H1 (cell line): Measurements from ENCODE around the gene PHOSPHO2. TPM values are rescaled to one million over a fixed set of nuclear protein-coding genes. Genes with fewer than 3 reads are reported as not detected.

Experiments
- BACH1 ChIP-seq: IDR thresholded peaks from 2 replicates; pipeline ENCODE4 v1.6.1; 2012; ENCODE audit warnings: low read length, improper control_type of control experiment
- CHD1 ChIP-seq: IDR thresholded peaks from 2 replicates; pipeline ENCODE4 v1.6.1; 2012; ENCODE audit warnings: low read depth, low read length, improper control_type of control experiment
- CTBP2 ChIP-seq: IDR thresholded peaks from 2 replicates; pipeline ENCODE4 v1.7.0; 2011; ENCODE audit warnings: borderline replicate concordance, mild to moderate bottlenecking, moderate library complexity, mixed read lengths, low read length; ENCODE audit not compliant: insufficient read depth, insufficient read length
- HDAC2 ChIP-seq, 2 experiments: fragments of 300-600 bp in 1 of 2; sonication (generic) in 1 of 2; IDR thresholded peaks; 2 replicates each; pipeline ENCODE4 v1.6.1; 2011 to 2012; ENCODE audit warnings: low read depth in 2 of 2, low read length in 2 of 2, mild to moderate bottlenecking in 2 of 2, moderate library complexity in 2 of 2, borderline replicate concordance in 1 of 2, inconsistent platforms in 1 of 2
- polyA plus RNA-seq, 7 experiments: library from polyadenylated mRNA; depleted of rRNA in 3 of 7; stranded (reverse) in 5 of 7; unstranded in 2 of 7; fragments of >200 nt in 5 of 7; fragments of 200-250 nt in 2 of 7; gene quantifications; 1 replicate in 5 of 7; 2 replicates in 1 of 7; 4 replicates in 1 of 7; pipeline versions ENCODE4 v1.2.1 to v1.2.3, GENCODE V29; 2011 to 2013; ENCODE audit warnings: missing spikeins in 2 of 7, mixed read lengths in 2 of 7
- total RNA-seq: library from RNA; stranded (reverse); fragmentation: NEBNext Ultra II Directional; extraction: Animal tissue kit (Norgen Biotek cat#: 25700); gene quantifications from 2 replicates; pipeline ENCODE4 v1.2.1, GENCODE V29; 2021

Gene PHOSPHO2
- total and polyA plus RNA-seq, 2 of the 8 experiments (the other 6 are each of a cell fraction or from before 2014, with no cell fraction given): 2.4 to 8.5 TPM

DNA sequence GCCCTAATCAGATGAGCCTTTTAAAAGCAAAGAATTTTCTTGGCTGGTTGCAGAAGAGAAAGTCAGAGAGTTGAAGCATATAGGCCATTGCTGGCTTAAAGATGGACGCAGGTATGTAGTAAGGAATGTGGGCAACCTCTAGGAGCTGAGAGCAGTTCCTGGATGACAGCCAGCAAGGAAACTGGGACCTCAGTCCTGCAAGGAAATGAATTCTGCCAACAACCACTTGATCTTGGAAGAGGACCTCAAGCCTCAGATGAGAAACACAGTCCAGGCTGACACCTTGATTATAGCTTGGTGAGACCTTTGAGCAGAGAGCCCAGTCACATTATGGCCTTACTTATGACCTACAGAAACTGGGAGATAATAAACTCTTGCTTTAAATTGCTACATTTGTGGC, 15.7 kb downstream of the PHOSPHO2 start (continued):
- TF ChIP-seq CTBP2: no peak
- TF ChIP-seq CHD1: no peak
- no peak for TF ChIP-seq HDAC2 (IDR thresholded peaks at IDR 0.05; ENCODE audit: borderline replicate concordance in 1 of 2, low read depth in 2 of 2, low read length in 2 of 2)
- TF ChIP-seq BACH1: no peak
